Left ventricle myocardium inferior (tissue), 1 donor: ENCODE results near the gene ESYT2. TPM values are rescaled to one million over a fixed set of nuclear protein-coding genes. Genes with fewer than 3 reads are reported as not detected.

Source experiments
- DNase-seq: peaks from one replicate; pipeline ENCODE4 v3.0.0-alpha.2; 2020
- H3K27ac ChIP-seq: fragments of 200-600 bp; replicated peaks from 2 replicates; pipeline ENCODE4 v1.8.0; 2021
- H3K27me3 ChIP-seq: fragments of 200-600 bp; 2 replicates; pipeline ENCODE4 v1.8.0; 2021; ENCODE audit warnings: low read depth
- H3K36me3 ChIP-seq: fragments of 200-600 bp; 2 replicates; pipeline ENCODE4 v1.8.0; 2021
- H3K4me1 ChIP-seq: fragments of 200-600 bp; 2 replicates; pipeline ENCODE4 v1.8.0; 2021
- H3K4me3 ChIP-seq: fragments of 200-600 bp; 2 replicates; pipeline ENCODE4 v1.8.0; 2021; ENCODE audit warnings: mild to moderate bottlenecking, moderate library complexity
- H3K9me3 ChIP-seq: fragments of 200-600 bp; replicated peaks from 2 replicates; pipeline ENCODE4 v1.8.0; 2021
- CTCF ChIP-seq: fragments of 200-600 bp; IDR thresholded peaks from 2 replicates; pipeline ENCODE4 v1.8.0; 2021; ENCODE audit warnings: antibody characterized with exemption, mild to moderate bottlenecking, borderline replicate concordance
- intact Hi-C: fragments of 100-400 bp; cut with micrococcal nuclease; formaldehyde crosslinking; loops from one replicate; pipeline ENCODE4 v1.11.0; 2022
- total RNA-seq: library from RNA; stranded (reverse); fragmentation: NEBNext Ultra II Directional; extraction: Animal tissue kit (Norgen Biotek cat#: 25700); gene quantifications from one replicate; pipeline ENCODE4 v1.2.1, GENCODE V29; 2021
- donor health status: DM: no; HTN: yes; CAD: no; lungs with severe emphysema.

Gene ESYT2
- total RNA-seq, 1 donor from 2014 or later: 41.1 TPM

- TF ChIP-seq CTCF: no peak
- no peak for DNase-seq
- no peaks in the 10 kb centered on the region for H3K27me3 ChIP-seq
- intact Hi-C loops: no loop called here
- peaks cover 12% of the 10 kb centered on the region for H3K4me1 ChIP-seq
- no peaks in the 10 kb centered on the region for H3K9me3 ChIP-seq
- no peak overlapping the region for H3K4me3 ChIP-seq
- peaks cover 94% of the 10 kb centered on the region for H3K36me3 ChIP-seq
- H3K27ac ChIP-seq: no peak overlapping the region
Observed at GRCh38 chr7:158759245-158759614, 70.1 kb downstream of the ESYT2 start.

- no peak for DNase-seq
- Histone ChIP-seq H3K27me3 (no peaks in the 10 kb centered on the region), H3K4me3 (no peak overlapping the region), H3K9me3 (no peaks in the 10 kb centered on the region), H3K27ac (no peak overlapping the region), H3K4me1 (peaks cover 10% of the 10 kb centered on the region), H3K36me3 (peaks cover 97% of the 10 kb centered on the region)
- intact Hi-C loops: no loop called here
- no peak for TF ChIP-seq CTCF
Observed at GRCh38 chr7:158758586-158759244, 70.6 kb downstream of the ESYT2 start.

- Histone ChIP-seq H3K36me3 (peaks cover 98% of the 10 kb centered on the region), H3K27ac (no peak overlapping the region), H3K27me3 (no peaks in the 10 kb centered on the region), H3K4me1 (peaks cover 6% of the 10 kb centered on the region), H3K9me3 (no peaks in the 10 kb centered on the region), H3K4me3 (no peak overlapping the region)
- DNase-seq: no peak
- no peak for TF ChIP-seq CTCF
- intact Hi-C loops: no loop called here
Observed at GRCh38 chr7:158757404-158757989, 71.8 kb downstream of the ESYT2 start.

- peaks cover 17% of the 10 kb centered on the region for H3K4me1 ChIP-seq
- H3K9me3 ChIP-seq: no peaks in the 10 kb centered on the region
- H3K4me3 ChIP-seq: no peak overlapping the region
- intact Hi-C loops: no loop called here
- no peak for TF ChIP-seq CTCF
- no peaks in the 10 kb centered on the region for H3K27me3 ChIP-seq
- H3K36me3 ChIP-seq: peaks cover 76% of the 10 kb centered on the region
- no peak overlapping the region for H3K27ac ChIP-seq
- DNase-seq: no peak
Observed at GRCh38 chr7:158754746-158755444, 74.4 kb downstream of the ESYT2 start.

- H3K4me1 ChIP-seq: peaks cover 18% of the 10 kb centered on the region
- TF ChIP-seq CTCF: no peak
- no peaks in the 10 kb centered on the region for H3K9me3 ChIP-seq
- no peak for DNase-seq
- H3K27ac ChIP-seq: no peak overlapping the region
- H3K36me3 ChIP-seq: peaks cover 74% of the 10 kb centered on the region
- intact Hi-C loops: no loop called here
- no peak overlapping the region for H3K4me3 ChIP-seq
- H3K27me3 ChIP-seq: no peaks in the 10 kb centered on the region
Observed at GRCh38 chr7:158753900-158754299, 75.4 kb downstream of the ESYT2 start.
